Lower leg skin (tissue), 4 donors: ENCODE results near the gene NPC1L1. TPM values are rescaled to one million over a fixed set of nuclear protein-coding genes. Genes with fewer than 3 reads are reported as not detected.
A peak's percentile ranks its signal among the peaks of the same experiment; 100 is the strongest.

ENCODE experiments used
- DNase-seq, 2 donors: peaks; one replicate each; pipeline ENCODE4 v3.0.0-alpha.2; 2019; ENCODE audit warnings: low spot score in 2 of 2
- H3K4me3 ChIP-seq: fragments of 200-600 bp; sonication (generic); 2 replicates; pipeline ENCODE4 v1.5.1; 2017; ENCODE audit warnings: mild to moderate bottlenecking, low read depth; ENCODE audit not compliant: poor library complexity, severe bottlenecking
- POLR2A ChIP-seq, 2 donors: fragments of 450-650 bp; IDR thresholded peaks; one replicate each; pipeline ENCODE4 v1.6.1; 2016 to 2017; ENCODE audit warnings: antibody characterized with exemption in 2 of 2, mild to moderate bottlenecking in 1 of 2, moderate library complexity in 1 of 2
- WGBS, 2 donors: methylation state at CpG; one replicate each; pipeline ENCODE4 v1.1.5; 2018; 5-methylcytosine and 5-hydroxymethylcytosine counted together
- intact Hi-C: fragments of 100-400 bp; cut with DNase I; formaldehyde crosslinking; loops from one replicate; pipeline ENCODE4 v1.15.0; 2023; ENCODE audit warnings: low total_unique reads
- total RNA-seq, 4 donors: library from RNA; depleted of rRNA; stranded (reverse); fragments of >200 nt; gene quantifications; one replicate each; pipeline ENCODE4 v1.1.0, GENCODE V29; 2016
- TF ChIP-seq, protein P1 (sequence below), 3 donors: fragments of 450-650 bp; IDR thresholded peaks; one replicate each; pipeline ENCODE4 v1.5.1; 2016; ENCODE audit warnings: antibody characterized with exemption in 3 of 3, mild to moderate bottlenecking in 3 of 3, moderate library complexity in 2 of 3

NPC1L1 gene
- total RNA-seq, 4 donors from 2014 or later = 0.08 to 0.13 (median 0.10) TPM; not detected in 1

DNA sequence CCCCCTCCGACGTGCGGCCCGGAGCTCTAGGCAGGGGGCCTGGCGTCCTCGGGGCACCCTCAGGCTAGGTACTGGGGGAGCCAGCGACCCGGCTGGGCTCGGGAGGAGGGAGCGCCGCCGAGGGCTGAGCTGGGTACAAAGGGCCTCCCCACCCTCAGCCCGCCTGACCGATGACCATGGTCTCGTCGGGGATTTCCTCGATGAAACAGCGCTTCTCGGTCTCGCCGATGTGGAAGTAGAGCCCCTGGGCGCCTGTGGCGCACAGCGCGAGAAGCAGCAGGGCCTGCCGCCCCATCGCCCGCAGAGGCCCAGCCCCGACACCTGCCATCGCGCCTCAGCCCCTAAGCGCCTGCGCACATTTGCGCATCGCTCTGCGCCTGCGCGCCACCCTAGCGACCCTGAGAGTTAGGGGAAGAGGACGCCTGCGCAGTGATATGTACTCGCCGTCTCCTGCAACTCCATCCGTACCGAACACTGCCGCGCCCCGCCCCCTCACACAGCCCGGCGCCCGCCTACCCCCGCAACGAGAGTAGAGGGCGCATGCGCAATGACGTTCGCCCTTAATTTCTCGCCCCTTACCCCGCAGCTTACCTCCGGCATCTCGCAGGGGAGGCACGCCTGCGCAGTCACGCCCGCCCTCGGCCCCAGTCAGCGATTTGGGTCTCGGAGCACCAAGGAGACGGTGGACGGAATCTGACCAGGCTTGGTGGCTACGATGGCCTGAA, 40.9 kb upstream of the NPC1L1 start, which contains the start of gene TMED4:
Gene TMED4 (minus strand): TSS at position 353 of the 725 bp plus-strand sequence. CDS start 25 bp downstream, at position 328.
- WGBS, 2 donors = 0 to 1% methylated on average over 51 to 53 of the region's 71 CpGs
- H3K4me3 ChIP-seq = peak within 1 kb of the TSS; percentile 83
- TF ChIP-seq, protein P1, sequence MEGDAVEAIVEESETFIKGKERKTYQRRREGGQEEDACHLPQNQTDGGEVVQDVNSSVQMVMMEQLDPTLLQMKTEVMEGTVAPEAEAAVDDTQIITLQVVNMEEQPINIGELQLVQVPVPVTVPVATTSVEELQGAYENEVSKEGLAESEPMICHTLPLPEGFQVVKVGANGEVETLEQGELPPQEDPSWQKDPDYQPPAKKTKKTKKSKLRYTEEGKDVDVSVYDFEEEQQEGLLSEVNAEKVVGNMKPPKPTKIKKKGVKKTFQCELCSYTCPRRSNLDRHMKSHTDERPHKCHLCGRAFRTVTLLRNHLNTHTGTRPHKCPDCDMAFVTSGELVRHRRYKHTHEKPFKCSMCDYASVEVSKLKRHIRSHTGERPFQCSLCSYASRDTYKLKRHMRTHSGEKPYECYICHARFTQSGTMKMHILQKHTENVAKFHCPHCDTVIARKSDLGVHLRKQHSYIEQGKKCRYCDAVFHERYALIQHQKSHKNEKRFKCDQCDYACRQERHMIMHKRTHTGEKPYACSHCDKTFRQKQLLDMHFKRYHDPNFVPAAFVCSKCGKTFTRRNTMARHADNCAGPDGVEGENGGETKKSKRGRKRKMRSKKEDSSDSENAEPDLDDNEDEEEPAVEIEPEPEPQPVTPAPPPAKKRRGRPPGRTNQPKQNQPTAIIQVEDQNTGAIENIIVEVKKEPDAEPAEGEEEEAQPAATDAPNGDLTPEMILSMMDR (IDR thresholded peaks at IDR 0.05) = no peak
- TF ChIP-seq POLR2A (IDR thresholded peaks at IDR 0.05) = peak in 1 of 2 donors; percentile 69
- DNase-seq = peak; percentile 99 to 100
- intact Hi-C loops = no loop called here

DNA sequence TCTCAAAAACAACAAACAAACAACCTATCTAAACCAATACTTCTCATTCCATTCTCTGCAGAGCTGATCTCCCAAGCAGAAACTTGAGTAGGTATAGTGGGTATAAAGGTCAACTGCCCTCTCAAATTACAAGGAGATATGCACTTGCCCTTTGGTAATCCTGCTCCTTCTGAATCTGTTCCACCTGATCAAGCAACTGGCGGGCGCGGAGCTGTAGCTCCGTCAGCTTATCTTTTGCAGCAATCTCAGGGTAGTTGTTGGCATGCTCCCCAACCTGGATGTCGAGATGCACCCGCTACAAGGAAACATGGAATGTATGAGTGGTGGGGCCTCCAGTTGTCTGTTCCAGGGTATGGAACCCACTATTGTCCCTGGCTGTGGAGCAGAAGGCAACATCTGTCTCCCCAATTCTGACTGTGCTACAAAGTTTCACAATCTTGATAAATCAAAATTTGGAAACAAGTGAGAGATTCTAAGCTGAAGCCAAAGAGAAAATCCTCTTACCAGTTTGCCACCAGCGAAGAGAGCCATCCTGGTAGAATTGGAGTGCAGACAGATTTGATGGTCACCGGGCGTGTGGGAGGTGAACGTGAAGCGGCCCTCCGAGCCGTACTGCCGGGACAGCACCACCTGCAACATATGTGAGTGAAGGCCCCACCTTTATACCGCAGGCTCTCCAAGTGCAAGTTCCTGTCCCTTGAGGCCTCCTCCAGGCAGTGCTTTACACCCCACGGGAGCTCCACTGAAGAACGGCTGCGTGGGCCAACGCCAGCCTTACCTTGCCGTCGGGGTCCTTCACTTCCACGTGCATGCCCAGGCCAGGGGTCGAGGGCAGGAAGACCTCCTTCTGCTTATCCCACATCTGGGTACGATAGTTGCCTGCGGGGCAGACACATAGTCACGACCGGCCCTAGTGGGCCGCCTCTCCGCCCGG, 40.1 kb upstream of the NPC1L1 start:
- H3K4me3 ChIP-seq = peak overlapping the region; percentile 83
- WGBS, 2 donors = 14 to 17% methylated on average over 23 to 28 of the region's 30 CpGs
- peak in 1 of 2 donors; percentile 78 for DNase-seq
- intact Hi-C loops = no loop called here
- TF ChIP-seq, protein P1 (IDR thresholded peaks at IDR 0.05) = no peak
- TF ChIP-seq POLR2A (IDR thresholded peaks at IDR 0.05) = no peak

DNA sequence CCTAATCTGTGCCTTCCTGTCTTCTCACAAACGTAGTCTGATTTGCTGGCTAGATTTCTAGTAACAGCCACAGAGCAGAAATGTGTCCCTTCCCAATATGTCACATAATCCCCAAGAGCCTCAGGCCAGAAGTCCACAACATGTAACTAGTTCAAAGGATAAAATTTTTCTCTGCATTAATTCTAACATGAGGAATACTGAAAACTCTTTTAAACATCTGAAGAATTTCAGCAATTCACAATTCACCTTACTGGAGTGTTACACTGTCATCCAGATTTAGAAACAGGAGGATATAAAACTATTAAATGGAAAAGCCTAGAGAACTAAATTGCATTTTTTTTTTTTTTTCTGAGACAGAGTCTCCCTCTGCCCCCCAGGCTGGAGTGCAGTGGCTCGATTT, 35.1 kb upstream of the NPC1L1 start:
- intact Hi-C loops = no loop called here
- TF ChIP-seq, protein P1 (IDR thresholded peaks at IDR 0.05) = no peak
- TF ChIP-seq POLR2A (IDR thresholded peaks at IDR 0.05) = no peak
- no peak for DNase-seq
- WGBS, 2 donors = 70 to 77% methylated on average over 2 of the region's 2 CpGs
- H3K4me3 ChIP-seq = no peak overlapping the region

DNA sequence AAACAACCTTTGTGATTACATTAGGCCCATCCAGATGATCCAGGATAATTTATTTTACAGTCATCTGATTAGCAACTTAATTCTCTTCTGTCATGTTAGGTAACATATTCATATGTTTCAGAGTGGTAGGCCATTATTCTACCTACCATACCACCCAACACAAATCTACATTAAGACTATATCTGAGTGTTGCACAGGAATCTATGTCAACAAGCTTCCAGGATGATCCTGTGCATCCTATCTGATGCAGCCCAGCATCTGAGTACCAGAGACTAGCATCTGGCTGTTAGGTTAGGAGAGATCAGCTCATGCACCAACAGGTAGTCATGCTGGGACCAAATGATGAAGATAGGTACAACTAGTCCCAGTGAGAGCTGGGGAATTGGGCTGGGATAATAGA, 33.9 kb upstream of the NPC1L1 start:
- no peak for TF ChIP-seq POLR2A (IDR thresholded peaks at IDR 0.05)
- TF ChIP-seq, protein P1 (IDR thresholded peaks at IDR 0.05) = no peak
- no peak overlapping the region for H3K4me3 ChIP-seq
- DNase-seq = no peak
- intact Hi-C loops = no loop called here

DNA sequence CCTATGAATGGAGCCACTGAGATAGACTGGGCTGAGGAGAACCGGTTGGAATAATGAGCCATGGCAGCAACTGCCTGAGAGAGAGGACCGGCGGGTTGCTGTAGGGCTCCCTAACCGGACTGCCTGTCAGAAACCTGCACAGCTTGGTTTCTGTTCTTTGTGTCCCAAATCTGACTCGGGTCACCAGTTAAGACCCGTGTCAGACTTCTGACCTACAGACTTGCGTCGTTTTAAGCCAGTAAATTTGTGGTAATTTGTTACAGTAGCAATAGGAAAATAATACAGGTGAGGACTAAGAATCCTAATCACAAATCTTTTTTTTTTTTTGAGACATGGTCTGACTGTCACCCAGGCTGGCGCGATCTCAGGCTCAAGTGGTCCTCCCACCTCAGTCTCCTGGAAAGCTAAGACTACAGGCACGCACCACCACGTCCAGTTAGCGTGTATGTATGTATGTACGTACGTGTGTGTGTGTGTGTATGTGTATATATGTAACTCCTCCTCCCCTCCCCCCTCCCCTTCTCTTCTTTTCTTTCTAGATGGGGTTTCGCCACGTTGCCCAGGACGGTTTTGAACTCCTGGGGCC, 33.2 kb upstream of the NPC1L1 start:
- intact Hi-C loops = no loop called here
- TF ChIP-seq, protein P1 (IDR thresholded peaks at IDR 0.05) = no peak
- no peak for TF ChIP-seq POLR2A (IDR thresholded peaks at IDR 0.05)
- no peak for DNase-seq
- H3K4me3 ChIP-seq = peak overlapping the region; percentile 93
- 24 to 29% methylated on average over 18 of the region's 18 CpGs for WGBS, 2 donors
